ENCODE data around the gene ATP8B3. TPM values are rescaled to one million over a fixed set of nuclear protein-coding genes. Genes with fewer than 3 reads are reported as not detected.

The ATP8B3 gene
- total RNA-seq, 1 experiment from 2014 or later = 6.5 TPM

DNA sequence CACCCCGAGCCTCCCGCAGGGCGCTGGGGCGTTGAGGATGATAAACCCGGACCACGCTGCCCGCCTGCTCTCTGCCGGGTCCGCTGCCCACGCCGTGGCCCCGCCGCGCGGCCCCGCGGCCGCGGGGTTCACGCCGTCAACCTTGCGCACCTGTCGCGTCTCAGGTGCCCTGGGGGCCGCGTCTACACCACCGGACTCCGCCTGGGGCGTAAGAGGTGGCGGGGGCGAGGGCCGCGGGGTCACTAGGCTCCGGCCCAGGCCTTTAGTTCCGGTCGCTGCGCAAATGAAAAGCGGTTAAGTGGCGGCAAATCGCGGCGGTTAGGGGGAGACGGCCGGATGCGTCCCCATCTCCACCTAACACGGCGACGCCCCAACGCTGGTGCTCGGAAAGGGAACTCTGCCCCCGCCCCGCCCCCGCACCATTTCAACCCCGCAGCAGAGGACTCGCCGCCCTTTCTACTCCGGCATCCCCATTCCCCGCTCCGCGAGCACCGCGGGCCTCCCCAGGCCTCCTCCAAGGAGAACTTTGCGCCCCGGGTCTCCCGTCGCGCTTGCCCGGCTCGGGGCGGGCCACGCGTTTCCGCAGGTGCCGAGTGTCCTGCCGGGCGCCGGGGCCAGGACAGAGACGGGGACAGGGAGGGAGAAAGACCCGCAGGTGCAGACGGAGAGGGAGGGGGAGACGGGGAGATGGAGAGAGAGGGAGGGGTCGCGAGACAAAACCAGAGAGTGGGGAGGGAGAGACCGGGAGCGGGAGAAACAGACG, 54.4 kb downstream of the ATP8B3 start:
- DNase-seq (ENCODE audit: low read depth) = no peak

DNA sequence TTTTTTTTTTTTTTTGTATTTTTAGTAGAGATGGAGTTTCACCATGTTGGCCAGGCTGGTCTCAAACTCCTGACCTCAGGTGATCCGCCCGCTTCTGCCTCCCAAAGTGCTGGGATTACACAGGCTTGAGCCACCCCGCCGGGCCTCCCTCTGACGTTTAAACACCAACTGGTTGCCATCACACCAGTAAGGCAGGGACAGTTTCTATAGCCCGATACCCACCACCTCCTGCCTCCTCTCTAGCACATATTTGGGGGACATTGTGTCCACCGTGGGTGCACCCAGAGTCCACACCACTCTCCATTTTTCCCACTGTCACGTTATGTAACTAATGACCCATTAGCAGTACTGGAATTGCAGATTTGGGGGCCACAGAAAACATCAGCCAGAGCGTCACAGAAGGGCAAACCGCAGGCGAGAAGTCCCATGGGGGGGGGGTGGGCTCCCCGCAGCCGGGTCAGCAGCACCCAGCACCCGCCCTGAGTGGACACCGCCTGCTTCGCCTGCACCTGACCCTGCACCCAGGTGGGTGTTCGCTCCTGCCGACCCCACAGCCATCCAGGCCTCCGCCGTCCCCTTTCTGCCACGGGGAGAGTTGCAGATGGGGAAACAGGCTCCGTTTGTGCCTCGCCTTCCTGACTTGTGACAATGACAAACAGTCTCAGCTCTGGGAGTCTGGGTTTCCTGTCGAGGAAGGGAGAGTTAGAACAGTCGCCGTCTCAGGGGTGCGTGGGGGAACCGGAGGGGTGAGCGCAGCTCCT, 55.2 kb downstream of the ATP8B3 start:
- DNase-seq (ENCODE audit: low read depth) = no peak

DNA sequence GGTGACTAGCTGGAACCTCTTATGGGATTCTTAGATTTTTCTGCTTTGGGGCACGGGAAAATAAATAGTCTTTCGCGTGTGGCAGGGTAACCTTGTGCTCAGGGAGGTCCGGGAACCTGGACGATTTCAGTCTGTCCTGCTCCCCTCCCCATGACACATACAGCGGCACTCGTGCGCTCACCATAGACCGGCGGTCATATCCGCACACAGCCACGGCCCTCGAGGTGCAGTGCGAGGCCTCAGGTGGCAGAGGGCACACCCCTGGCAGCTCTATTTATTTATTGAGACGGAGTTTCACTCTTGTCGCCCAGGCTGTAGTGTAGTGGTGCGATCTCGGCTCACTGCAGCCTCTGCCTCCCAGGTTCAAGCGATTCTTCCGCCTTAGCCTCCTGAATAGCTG, 55.8 kb downstream of the ATP8B3 start:
- DNase-seq (ENCODE audit: low read depth) = no peak

DNA sequence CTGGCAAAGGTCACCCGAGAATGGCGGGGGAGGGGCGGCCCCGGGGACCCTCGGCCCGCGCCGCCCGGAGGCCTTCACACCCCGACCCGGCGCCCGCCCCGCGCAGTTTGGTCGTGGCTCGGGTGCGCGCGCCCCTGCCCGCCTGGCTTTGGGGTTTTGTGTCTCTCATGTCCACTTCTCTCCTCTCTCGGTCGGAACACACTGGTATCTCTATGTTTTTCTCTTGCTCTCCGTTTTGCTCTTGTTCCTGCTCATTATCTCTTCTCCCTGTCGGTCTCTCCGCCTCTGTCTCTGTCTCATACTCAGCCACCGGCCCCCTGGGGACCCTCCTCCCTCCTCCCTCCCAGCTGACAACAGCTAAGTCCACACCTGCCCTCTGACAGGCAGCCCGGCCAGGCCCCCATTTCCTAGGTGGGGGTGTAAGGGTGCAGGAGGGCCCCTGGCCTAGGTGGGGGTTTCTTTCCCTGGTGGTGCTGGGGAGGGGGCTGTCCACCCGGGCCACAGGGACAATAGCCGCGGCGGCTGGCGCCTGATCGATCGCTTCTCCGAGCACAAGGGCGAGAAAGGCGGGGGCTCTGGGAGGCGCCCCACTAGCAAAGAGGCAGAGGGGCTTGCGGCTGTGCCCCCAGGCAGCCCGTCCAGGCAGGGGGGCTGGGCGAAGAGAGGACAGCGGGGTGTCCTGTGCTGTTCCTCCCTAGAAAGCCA, 56.5 kb downstream of the ATP8B3 start:
- no peak for DNase-seq (ENCODE audit: low read depth)

DNA sequence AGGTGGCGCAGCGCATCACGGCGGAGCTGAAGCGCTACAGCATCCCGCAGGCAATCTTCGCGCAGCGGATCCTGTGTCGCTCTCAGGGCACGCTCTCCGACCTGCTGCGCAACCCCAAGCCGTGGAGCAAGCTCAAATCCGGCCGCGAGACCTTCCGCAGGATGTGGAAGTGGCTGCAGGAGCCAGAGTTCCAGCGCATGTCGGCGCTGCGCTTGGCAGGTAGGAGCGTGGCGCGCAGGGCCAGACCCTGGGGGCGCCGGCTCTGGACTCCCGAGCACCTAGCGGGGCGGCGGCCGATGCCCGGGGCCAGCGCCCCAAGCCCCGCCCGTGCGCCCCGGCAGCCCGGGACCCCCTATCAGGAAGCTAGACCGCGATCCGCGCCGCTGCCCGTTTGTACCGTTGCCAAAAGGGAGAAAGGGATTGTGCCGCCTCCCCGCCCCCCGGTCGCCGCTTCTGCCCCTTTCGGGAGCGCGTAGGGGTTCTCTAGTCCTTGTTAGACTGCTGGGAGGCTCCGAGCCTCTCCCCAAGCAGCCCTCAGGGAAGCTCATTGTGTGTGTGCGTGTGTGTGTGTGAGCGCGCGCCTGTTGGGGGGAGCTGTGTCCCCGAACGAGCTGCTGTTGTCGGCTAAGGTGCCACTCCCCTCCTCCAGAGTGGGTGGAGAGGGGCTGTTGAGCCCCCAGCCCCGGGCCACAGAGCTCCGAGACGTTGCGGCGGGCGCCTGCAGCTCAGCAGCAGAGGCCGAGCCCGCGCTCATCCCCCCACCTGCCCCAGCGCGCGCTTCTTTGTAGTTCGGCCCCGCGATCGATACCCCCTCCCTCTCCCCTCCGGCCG, 57.2 kb downstream of the ATP8B3 start:
- DNase-seq (ENCODE audit: low read depth) = peak; percentile 11

DNA sequence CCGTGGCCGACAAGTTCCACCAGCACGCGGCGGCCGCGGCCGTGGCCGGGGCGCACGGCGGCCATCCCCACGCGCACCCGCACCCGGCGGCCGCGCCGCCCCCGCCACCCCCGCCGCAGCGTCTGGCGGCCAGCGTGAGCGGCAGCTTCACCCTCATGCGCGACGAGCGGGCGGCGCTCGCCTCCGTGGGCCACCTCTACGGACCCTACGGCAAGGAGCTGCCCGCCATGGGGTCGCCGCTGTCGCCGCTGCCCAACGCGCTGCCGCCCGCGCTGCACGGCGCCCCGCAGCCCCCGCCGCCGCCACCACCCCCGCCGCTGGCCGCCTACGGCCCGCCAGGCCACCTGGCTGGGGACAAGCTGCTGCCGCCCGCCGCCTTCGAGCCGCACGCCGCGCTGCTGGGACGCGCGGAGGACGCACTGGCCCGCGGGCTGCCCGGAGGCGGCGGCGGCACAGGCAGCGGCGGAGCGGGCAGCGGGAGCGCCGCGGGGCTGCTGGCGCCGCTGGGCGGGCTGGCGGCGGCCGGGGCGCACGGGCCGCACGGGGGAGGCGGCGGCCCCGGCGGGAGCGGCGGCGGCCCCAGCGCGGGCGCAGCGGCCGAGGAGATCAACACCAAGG, 57.9 kb downstream of the ATP8B3 start:
- no peak for DNase-seq (ENCODE audit: low read depth)

DNA sequence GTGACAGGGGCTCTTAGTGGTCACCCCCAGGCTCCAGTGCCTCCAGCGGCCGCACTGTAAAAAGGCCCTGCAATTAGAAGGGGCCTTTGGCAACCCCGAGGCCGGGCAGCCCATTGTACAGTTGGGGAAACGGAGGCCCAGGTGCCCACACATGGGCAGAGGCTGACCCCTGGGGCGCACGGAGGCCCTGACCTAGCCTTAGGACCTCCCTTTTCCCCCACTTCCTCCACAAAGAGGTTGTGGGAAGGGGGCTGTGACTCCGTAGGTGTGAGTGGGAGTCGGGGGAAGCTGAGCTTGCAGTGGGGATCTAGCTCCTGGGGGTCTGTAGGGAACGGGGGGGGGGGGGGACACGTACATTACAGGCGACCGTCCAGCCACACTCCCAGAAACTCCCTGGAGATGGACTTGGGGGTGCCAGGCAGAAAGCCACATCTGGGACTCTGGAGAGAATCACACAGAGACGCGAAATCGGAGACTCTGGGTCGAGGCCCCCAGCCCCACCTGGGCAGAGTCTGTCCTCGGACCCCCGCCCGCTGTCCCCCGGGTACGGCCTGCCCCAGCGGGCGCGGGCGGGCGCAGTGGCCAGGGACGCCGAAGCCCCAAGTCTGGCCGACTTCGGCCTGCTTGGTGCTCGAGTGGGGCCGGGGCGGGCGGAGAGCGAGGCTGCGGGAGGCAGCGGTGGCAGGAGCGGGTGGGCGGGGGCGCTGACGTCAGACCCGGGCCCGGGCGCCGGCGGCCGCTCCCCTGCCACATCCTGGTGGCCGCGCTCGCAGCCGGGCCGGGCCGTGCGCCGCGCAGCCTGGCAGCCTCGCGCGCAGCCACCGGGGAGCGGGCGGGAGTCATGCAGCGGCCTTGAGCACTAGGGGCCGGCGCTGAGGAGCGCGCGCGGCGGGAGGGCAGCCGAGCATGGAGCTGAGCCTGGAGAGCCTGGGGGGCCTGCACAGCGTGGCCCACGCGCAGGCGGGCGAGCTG, 59.0 kb downstream of the ATP8B3 start, which contains the start of gene ONECUT3:
TSS of gene ONECUT3 (plus strand) at position 750 of the 972 bp plus-strand sequence. CDS start at position 907, 157 bp downstream.
- DNase-seq (ENCODE audit: low read depth) = no peak

DNA sequence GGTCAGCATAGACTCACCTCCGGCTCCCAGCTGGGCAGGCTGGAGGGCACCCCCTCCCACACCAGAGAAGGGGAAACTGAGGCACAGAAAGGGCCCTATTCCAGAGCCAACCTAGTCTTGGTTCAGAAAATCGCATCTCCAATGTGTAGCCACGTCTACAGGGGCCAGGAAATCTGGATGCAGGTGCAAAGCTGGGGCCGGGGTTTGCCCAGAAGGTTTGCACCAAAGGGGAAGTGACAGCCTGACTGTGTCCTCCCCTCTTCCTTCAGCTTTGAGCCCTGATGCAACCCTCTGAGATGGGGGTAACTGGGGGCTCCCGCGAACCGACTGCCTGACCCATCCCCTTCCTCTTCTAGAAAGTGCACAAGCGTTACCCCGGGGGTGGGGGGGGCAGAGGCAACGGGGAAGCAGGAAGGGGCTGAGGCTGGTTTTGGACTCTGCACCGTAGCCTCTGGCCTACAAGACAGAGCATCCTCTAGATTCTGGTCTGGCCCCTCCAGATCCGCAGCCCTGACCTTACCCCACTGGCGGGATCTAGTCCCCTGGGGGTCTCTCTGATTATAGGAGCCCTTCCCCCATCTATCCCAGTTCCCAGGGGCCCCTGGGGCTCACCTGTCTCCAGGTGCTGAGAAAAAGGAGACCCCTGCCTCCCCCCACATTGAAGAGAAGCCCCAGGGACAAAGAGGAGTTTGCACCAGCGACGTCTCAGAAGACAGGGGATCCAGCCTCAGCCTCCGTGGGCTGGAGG, 59.9 kb downstream of the ATP8B3 start:
- no peak for DNase-seq (ENCODE audit: low read depth)

DNA sequence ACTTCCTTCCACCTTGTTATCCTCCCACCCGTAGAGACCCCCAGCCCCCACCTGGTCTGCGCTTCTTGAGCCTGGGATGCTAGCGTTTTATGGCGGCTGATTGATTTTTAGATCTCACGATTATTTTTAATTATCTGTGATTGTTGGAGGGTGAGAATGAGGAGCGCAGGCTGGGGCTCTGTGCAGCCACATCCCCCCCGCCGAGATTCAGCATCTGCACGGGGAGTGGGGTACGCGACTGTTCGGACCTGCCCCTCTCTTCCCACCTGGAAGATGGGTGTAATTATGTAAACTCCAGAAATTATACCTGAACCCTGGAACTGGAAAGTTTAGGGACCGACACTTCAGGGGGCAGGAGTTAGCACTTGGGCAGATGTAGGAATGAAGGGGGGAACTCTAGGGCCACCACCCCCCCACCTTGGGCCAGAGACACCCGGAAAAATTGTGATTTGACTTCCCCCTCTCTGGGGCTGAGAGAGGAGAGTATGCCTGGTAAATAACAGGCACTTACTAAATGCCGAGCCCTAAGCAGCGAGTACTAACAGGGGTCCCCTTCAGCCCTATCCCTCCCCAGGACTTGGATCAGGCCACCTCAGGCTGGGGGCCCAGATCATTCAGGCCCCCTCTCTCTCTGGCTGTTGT, 60.6 kb downstream of the ATP8B3 start:
- DNase-seq (ENCODE audit: low read depth) = no peak

DNA sequence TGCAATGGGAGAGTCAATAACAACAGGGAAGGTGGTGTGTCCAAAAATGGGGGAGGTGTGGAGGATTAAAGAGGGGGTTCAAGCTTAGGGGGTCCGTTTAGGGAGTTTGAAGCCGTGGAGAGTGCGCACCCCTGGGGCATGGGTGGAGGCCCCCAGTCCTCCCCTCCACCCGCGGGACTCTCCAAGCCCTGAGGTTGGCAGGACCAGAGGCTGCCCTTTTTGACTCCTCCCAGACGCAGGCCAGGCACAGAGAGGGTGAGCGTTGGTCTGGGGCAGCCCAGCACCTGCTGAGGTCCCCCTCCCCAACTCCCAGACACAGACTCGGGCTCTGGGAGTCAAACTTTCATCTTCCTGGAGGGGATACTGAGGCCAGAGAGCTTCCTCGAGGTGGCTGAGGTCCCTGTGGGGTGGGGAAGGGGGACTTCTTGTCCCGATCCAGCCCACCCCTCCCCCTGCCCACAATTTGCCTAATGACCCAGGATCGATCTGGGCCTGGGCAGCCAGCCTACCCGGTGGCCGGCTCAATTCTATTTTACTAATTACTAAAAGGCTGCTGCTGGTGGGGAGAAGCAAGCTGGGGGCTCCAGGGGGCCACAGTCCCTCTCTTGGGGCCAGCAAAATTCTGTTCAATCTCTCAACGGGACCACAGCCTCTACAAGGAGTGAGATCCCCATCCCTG, 61.6 kb downstream of the ATP8B3 start:
- no peak for DNase-seq (ENCODE audit: low read depth)

DNA sequence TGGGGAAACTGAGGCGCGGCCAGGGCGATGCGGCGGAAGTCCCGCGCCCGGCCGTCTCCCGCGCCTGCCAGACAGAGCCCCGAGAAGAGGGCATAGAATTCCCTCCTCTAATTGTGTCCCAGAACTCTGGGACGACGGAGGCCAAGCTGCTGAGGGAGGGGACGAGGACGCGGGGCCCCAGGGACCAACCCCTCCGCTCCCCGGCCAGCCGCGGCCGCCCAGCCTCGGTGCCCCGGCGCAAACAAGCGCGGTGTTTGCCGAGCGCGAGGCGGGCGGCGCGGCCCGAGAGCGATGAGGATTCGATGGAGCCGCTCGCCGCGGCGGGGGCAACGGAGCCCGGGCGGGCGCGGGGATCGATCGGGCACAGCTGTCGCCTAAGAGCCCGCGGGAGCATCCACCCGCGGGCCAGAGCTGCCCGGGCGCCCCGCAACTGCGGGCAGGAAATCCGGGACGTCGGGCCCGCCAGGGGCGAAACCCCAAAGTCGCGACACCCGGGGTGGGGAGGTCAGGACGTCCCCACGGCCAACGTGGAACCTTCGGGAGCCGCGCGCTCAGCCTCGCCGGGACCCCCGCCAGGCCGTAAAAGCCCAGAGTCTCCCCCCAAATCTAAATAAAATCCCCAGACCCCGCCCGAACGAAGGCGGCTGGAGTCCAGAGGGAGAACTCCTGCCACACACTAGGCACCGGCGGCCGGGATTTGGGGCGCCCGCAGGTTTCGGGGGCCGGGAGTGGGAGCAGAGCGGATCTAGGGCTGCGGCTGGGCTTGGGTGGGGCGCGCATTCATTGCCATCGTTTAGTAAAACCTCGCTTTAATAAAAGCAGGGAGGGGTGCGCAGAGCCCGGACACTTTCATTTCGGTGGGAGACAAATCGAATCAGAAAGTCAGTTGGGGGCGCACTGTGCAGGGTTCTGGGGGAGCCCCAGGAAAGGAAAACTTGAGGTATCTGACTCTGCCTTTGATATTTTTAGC, 62.4 kb downstream of the ATP8B3 start:
- DNase-seq (ENCODE audit: low read depth) = no peak

DNA sequence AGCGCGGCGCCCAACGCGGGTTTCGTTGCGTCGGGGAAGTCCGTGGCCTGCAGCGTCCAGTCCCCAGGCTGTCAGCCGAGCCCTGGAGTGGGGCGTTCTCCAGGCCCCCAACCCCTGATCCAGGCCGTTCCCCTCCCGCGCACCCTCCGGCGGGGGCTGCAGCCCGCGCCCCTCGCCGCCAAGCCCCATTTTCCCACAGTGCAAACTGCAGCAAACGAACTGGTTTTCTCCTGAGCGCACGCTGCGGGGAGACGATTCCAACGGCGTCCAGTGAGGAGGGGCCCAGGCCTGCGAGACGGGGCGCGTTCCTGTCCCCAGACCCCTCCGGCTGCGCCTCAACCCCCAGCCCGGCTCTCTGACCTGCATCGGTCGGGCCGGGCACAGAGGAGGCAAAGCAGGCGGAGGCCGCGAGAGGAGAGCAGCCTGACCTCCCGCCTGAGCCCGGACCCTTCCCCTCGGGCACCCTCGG, 63.2 kb downstream of the ATP8B3 start:
- DNase-seq (ENCODE audit: low read depth) = no peak

DNA sequence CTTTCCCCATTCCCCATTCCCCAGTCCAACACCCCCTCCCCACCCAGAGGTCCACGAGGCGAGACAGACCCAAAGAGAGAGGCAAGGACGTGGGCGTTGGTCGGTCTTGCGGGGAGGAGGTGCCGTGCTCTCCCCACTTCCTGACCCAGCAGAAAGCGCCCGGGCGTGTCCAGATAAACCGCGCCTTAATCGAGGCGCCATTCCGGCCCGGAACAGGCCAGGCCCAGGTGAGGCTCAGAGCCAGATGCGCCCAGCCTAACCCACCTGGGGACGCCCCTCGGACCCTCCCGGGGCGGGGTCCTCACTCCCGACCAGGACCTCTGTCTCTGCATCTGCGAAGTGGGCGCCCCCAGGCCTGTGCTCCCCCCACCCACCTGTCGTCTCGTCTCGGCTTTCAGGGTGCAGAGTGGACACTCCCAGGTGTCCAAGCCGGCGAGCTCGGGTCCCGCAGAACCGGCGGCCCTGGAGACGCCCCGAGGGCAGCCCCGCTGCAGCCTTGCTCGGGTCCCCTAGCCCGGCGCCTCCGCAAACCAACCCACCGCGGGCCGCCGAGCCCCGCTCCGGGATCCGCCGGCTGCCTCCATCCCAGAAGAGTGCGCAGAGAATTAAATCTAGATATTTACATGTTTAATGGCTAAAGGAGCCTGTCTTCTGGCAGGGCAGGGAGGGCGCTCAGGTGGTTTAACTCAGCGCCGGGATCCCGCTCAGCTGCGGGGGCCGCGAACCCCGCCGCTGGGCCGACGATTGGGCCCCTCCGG, 63.8 kb downstream of the ATP8B3 start:
- DNase-seq (ENCODE audit: low read depth) = no peak

DNA sequence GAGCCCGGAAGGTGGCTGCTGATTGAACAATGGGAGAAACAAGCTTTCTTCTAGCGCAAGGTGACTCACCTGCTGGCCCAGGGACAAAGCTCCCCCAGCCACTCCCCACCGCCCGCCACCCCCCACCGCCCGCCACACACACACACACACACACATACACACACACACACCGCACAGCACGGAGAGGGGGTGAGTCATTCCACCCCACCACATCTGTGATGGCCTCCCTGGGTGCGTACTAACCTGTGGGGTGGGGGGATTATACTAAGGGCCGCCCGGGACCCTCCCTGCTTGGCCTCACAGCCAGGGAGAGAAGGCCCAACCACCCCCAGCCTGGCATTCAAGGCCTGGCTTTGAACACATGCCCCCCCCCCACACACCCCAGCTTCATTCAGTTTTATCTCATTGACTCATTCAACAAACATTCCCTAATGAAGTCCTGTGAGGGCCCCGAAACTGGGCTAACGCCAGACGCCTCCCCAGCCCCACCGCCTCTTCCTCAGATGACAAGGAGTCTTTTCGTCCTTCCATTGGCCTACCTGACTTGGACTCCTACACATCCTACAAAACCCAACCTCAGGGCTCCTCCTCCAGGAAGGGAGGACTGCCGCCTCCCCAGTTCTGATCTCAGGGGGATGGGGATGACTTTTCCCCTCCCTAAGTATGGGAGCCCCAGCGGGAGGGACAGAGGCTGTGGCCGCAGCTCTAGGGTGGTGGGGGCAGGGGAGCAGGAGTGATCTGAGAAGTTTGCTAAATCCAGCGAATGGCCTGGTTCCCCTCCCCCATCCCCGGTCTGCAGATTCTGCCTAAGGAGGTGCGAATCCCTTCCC, 64.6 kb downstream of the ATP8B3 start:
- peak; percentile 66 for DNase-seq (ENCODE audit: low read depth)
